ENCODE results near the gene BAG5.

DNA sequence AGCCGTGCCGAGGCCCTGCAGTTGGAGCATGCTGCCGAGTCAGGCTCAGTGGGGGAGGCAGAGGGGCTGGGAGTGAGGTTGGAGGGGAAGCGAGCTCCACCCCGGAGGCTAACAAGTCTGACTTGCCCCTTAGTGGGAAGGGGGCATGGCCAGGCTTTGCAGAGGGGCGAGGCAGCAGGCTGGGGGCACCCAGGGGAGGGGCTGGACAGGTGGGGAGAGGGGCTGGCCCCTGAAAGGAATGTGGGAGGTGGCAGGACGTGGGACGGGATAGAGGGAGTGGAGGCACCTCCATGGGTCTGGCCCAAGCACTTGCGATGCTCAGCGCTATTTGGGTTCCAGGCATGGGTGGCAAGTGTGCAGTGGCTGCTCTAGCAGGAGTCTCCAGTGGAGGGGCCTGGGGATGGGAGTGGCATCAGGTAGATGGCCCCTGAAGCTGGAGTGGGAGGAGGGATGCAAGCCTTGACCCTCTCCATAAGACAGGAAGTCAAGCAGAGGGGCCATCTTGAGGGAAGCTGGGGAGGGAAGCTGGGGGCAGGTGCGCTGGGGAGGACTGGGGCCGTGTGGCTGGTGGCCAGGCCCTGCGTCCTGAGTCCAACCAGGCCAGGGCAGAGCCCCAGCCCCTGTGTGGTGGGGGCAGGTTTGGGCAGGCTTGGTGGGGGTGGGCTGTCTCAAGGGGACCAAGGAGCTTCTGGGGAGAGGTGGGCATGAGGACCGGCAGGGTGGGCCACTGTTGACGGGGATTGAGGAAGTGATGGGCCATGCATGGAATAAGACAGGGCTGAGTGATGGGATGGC lies 30.8 kb downstream of the BAG5 start:
- TF ChIP-seq, protein P1, sequence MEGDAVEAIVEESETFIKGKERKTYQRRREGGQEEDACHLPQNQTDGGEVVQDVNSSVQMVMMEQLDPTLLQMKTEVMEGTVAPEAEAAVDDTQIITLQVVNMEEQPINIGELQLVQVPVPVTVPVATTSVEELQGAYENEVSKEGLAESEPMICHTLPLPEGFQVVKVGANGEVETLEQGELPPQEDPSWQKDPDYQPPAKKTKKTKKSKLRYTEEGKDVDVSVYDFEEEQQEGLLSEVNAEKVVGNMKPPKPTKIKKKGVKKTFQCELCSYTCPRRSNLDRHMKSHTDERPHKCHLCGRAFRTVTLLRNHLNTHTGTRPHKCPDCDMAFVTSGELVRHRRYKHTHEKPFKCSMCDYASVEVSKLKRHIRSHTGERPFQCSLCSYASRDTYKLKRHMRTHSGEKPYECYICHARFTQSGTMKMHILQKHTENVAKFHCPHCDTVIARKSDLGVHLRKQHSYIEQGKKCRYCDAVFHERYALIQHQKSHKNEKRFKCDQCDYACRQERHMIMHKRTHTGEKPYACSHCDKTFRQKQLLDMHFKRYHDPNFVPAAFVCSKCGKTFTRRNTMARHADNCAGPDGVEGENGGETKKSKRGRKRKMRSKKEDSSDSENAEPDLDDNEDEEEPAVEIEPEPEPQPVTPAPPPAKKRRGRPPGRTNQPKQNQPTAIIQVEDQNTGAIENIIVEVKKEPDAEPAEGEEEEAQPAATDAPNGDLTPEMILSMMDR (IDR thresholded peaks at IDR 0.05): no peak
- TF ChIP-seq REST (IDR thresholded peaks at IDR 0.05; ENCODE audit: insufficient read depth in 1 of 2, low read depth in 2 of 2, low read length in 1 of 2) (no peak), POLR2AphosphoS5 (IDR thresholded peaks at IDR 0.05; ENCODE audit: low read depth, low read length) (no peak), TCF7L2 (IDR thresholded peaks at IDR 0.05; ENCODE audit: low read depth, low read length) (no peak), SIN3A (IDR thresholded peaks at IDR 0.05; ENCODE audit: borderline replicate concordance, insufficient read depth, low read depth, low read length) (no peak)
